HepG2 (cell line): ENCODE measurements around the gene BRD3. TPM values are rescaled to one million over a fixed set of nuclear protein-coding genes. Genes with fewer than 3 reads are reported as not detected.

Source experiments
- CHCHD3 ChIP-seq: sonication (generic); formaldehyde crosslinking; IDR thresholded peaks from 2 replicates; pipeline ENCODE4 v1.8.0; 2022; ENCODE audit warnings: mild to moderate bottlenecking, missing genetic modification reagents, moderate library complexity
- HBP1 ChIP-seq: IDR thresholded peaks from 2 replicates; pipeline ENCODE4 v1.6.1; 2016; ENCODE audit warnings: low read depth, control low read depth
- IKZF5 ChIP-seq: IDR thresholded peaks from 2 replicates; pipeline ENCODE4 v1.6.1; 2018; ENCODE audit warnings: missing genetic modification reagents, mild to moderate bottlenecking, missing compliant biosample characterization
- MED1 ChIP-seq: sonication (generic); formaldehyde crosslinking; IDR thresholded peaks from 2 replicates; pipeline ENCODE4 v1.4.0; 2020; ENCODE audit warnings: missing genetic modification reagents
- NAIF1 ChIP-seq: sonication (generic); formaldehyde crosslinking; IDR thresholded peaks from 2 replicates; pipeline ENCODE4 v1.5.0; 2020; ENCODE audit warnings: mild to moderate bottlenecking, missing genetic modification reagents, borderline replicate concordance
- NFRKB ChIP-seq: fragments of 450-650 bp; IDR thresholded peaks from 2 replicates; pipeline ENCODE4 v1.6.1; 2017
- NRL ChIP-seq: sonication (generic); formaldehyde crosslinking; IDR thresholded peaks from 2 replicates; pipeline ENCODE4 v1.5.0; 2020; ENCODE audit warnings: missing genetic modification reagents, mild to moderate bottlenecking, moderate library complexity, borderline replicate concordance
- PATZ1 ChIP-seq: sonication (generic); formaldehyde crosslinking; IDR thresholded peaks from 2 replicates; pipeline ENCODE4 v1.4.0; 2020; ENCODE audit warnings: missing genetic modification reagents
- POLR2A ChIP-seq, 2 experiments: IDR thresholded peaks; 2 replicates each; pipeline ENCODE4 v1.6.1; 2011; ENCODE audit warnings: low read depth in 2 of 2, low read length in 2 of 2, mild to moderate bottlenecking in 1 of 2, moderate library complexity in 1 of 2; ENCODE audit not compliant: insufficient read depth in 1 of 2
- RARG ChIP-seq: sonication (generic); formaldehyde crosslinking; IDR thresholded peaks from 2 replicates; pipeline ENCODE4 v1.4.0; 2020; ENCODE audit warnings: low read depth, mild to moderate bottlenecking, missing genetic modification reagents
- RBM39 ChIP-seq: fragments of 200-400 bp; formaldehyde crosslinking; IDR thresholded peaks from one replicate; pipeline ENCODE4 v1.6.1; 2018; ENCODE audit warnings: antibody characterized with exemption, mild to moderate bottlenecking, low read depth, low read length; ENCODE audit not compliant: poor library complexity, severe bottlenecking
- RXRA ChIP-seq: sonication (generic); formaldehyde crosslinking; IDR thresholded peaks from 2 replicates; pipeline ENCODE4 v1.5.1; 2020; ENCODE audit warnings: missing genetic modification reagents
- SAP130 ChIP-seq: IDR thresholded peaks from 2 replicates; pipeline ENCODE4 v1.6.1; 2016; ENCODE audit warnings: low read depth
- SATB2 ChIP-seq: sonication (generic); formaldehyde crosslinking; IDR thresholded peaks from 2 replicates; pipeline ENCODE4 v1.5.0; 2020; ENCODE audit warnings: missing genetic modification reagents
- SUZ12 ChIP-seq: fragments of 150-350 bp; IDR thresholded peaks from 2 replicates; pipeline ENCODE4 v1.6.1; 2014; ENCODE audit warnings: low read depth, low read length
- YY1 ChIP-seq: IDR thresholded peaks from 2 replicates; pipeline ENCODE4 v1.6.1; 2011; ENCODE audit warnings: low read length, low read depth, moderate library complexity, mild to moderate bottlenecking; ENCODE audit not compliant: insufficient read depth, insufficient replicate concordance
- ZBTB20 ChIP-seq: sonication (generic); formaldehyde crosslinking; IDR thresholded peaks from 2 replicates; pipeline ENCODE4 v1.8.1; 2023; ENCODE audit warnings: missing genetic modification reagents, low read depth, mild to moderate bottlenecking, borderline replicate concordance
- ZFP41 ChIP-seq: sonication (generic); formaldehyde crosslinking; IDR thresholded peaks from 2 replicates; pipeline ENCODE4 v1.4.0; 2020; ENCODE audit warnings: mild to moderate bottlenecking, missing genetic modification reagents, borderline replicate concordance
- ZFY ChIP-seq: sonication (generic); formaldehyde crosslinking; IDR thresholded peaks from 2 replicates; pipeline ENCODE4 v1.4.0; 2020; ENCODE audit warnings: missing genetic modification reagents
- ZKSCAN5 ChIP-seq: sonication (generic); formaldehyde crosslinking; IDR thresholded peaks from 2 replicates; pipeline ENCODE4 v1.5.1; 2020; ENCODE audit warnings: mild to moderate bottlenecking, missing genetic modification reagents
- ZNF207 ChIP-seq: fragments of 450-650 bp; IDR thresholded peaks from 2 replicates; pipeline ENCODE4 v1.6.1; 2016; ENCODE audit warnings: antibody characterized with exemption, borderline replicate concordance
- ZNF24 ChIP-seq: fragments of 450-650 bp; IDR thresholded peaks from 2 replicates; pipeline ENCODE4 v1.6.1; 2017; ENCODE audit warnings: antibody characterized with exemption, mild to moderate bottlenecking
- ZNF616 ChIP-seq: sonication (generic); formaldehyde crosslinking; IDR thresholded peaks from 2 replicates; pipeline ENCODE4 v1.5.0; 2020; ENCODE audit warnings: low read depth, mild to moderate bottlenecking, missing genetic modification reagents
- ZZZ3 ChIP-seq: sonication (generic); formaldehyde crosslinking; IDR thresholded peaks from 2 replicates; pipeline ENCODE4 v1.4.0; 2020; ENCODE audit warnings: missing genetic modification reagents, mild to moderate bottlenecking, borderline replicate concordance
- polyA plus RNA-seq, 8 experiments: library from polyadenylated mRNA; depleted of rRNA in 3 of 8; stranded (reverse) in 7 of 8; unstranded in 1 of 8; fragments of >200 nt; fragmentation: Illumina TruSeq in 4 of 8; extraction: Trizol in 4 of 8; gene quantifications; 2 replicates each; pipeline versions ENCODE4 v1.2.1 to v1.2.3, GENCODE V29; 2011 to 2016; ENCODE audit warnings: low read depth in 4 of 8, missing spikeins in 1 of 8, mixed read lengths in 1 of 8; ENCODE audit not compliant: insufficient read depth in 1 of 8
- total RNA-seq, 5 experiments: library from RNA; depleted of rRNA; stranded (reverse); fragments of >200 nt; fragmentation: Illumina TruSeq; extraction: Trizol; gene quantifications; 2 replicates each; pipeline ENCODE4 v1.2.3, GENCODE V29; 2016; ENCODE audit warnings: low read depth in 1 of 5
- TF ChIP-seq, protein P1 (sequence below): IDR thresholded peaks from 2 replicates; pipeline ENCODE4 v1.6.1; 2016
- TF ChIP-seq, protein P2 (sequence below): sonication (generic); formaldehyde crosslinking; IDR thresholded peaks from 2 replicates; pipeline ENCODE4 v1.5.0; 2020; ENCODE audit warnings: mild to moderate bottlenecking, low read depth, missing genetic modification reagents, borderline replicate concordance

Gene BRD3
- total and polyA plus RNA-seq, 2 of the 13 experiments (the other 11 are each of a cell fraction or from before 2014, with no cell fraction given): 5.9 to 12.9 TPM

DNA sequence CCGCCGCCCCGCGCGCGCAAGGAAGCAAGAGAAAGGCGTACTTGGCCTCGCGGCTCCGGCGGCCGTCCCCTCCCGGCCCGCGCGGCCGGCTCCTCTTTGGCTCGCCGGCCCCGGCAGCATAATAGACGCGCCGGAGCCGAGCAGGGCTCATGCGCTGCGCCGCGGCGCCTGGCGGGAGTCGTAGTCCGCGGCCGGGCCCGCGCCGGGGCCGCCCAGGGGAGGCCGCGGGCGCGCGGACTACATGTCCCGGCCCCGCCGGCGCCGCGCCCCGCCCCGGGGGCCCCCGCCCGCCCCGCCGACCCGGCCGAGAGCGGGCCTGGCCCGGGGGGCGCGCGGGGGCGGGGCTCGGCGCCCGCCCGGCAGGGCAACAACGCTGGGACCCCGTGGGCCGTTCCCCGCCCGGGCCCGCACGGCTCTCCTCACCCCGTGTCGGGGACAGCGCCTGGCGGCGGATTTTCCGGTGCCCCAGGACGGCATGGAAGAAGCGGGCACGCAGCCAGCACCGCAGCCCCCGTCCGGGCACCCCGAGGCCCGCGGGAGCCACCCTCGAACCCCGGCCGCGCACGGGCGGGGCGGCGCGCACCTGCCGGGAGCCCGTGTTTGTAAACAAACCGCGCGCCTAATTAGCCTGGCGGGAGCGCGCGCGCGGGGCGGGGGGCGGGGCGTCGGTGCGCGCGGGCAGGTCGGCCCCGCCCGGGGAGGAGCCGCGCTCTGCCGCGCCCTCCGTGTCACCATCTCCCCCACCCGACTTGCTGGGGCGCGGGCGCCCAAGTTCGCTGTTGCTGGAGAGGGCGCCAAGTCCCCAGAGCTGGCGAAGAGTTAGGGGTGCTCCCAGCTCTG lies at the start of gene BRD3 (continued):
- peak; percentile 37; the same call in 1 of the 2 replicates for TF ChIP-seq MED1
- no peak for TF ChIP-seq NAIF1 (CRISPR knock-in tag)
- no peak for TF ChIP-seq ZBTB20 (CRISPR knock-in tag)
- no peak for TF ChIP-seq ZFP41
- TF ChIP-seq RBM39: no peak
- no peak for TF ChIP-seq ZNF24
- TF ChIP-seq SUZ12: peak; percentile 48; the same call in 1 of the 2 replicates
- TF ChIP-seq YY1: no peak
- TF ChIP-seq ZZZ3: no peak
- TF ChIP-seq PATZ1 (CRISPR knock-in tag): 0 out of 2 replicates have a peak, but pooled peaks have one; percentile 21
- TF ChIP-seq ZFY (CRISPR knock-in tag): peak; percentile 66
- no peak for TF ChIP-seq ZKSCAN5 (CRISPR knock-in tag)
- TF ChIP-seq RARG: no peak
- TF ChIP-seq SAP130 (CRISPR knock-in tag): peak; percentile 58; the same call in 1 of the 2 replicates
- peak in 1 of 2 experiments; percentile 60; a peak in 2 of 4 replicates for TF ChIP-seq POLR2A (IDR thresholded peaks at IDR 0.05; ENCODE audit: insufficient read depth in 1 of 2, low read depth in 2 of 2, low read length in 2 of 2)
- TF ChIP-seq RXRA (CRISPR knock-in tag): 0 out of 2 replicates have a peak, but pooled peaks have one; percentile 19
- no peak for TF ChIP-seq NFRKB
- TF ChIP-seq, protein P1, sequence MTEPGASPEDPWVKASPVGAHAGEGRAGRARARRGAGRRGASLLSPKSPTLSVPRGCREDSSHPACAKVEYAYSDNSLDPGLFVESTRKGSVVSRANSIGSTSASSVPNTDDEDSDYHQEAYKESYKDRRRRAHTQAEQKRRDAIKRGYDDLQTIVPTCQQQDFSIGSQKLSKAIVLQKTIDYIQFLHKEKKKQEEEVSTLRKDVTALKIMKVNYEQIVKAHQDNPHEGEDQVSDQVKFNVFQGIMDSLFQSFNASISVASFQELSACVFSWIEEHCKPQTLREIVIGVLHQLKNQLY (CRISPR knock-in tag): no peak
- no peak for TF ChIP-seq CHCHD3 (CRISPR knock-in tag)
- TF ChIP-seq SATB2 (CRISPR knock-in tag): no peak
- no peak for TF ChIP-seq IKZF5 (CRISPR knock-in tag)
- TF ChIP-seq, protein P2, sequence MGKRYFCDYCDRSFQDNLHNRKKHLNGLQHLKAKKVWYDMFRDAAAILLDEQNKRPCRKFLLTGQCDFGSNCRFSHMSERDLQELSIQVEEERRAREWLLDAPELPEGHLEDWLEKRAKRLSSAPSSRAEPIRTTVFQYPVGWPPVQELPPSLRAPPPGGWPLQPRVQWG (CRISPR knock-in tag): no peak
- TF ChIP-seq ZNF207: no peak
- TF ChIP-seq HBP1 (CRISPR knock-in tag): no peak
- TF ChIP-seq NRL (CRISPR knock-in tag): 0 out of 2 replicates have a peak, but pooled peaks have one; percentile 18
- no peak for TF ChIP-seq ZNF616 (CRISPR knock-in tag)
